LNCAP (cell line): ENCODE results near the gene TDP2.

ENCODE experiments used
- CTCF ChIP-seq: fragments of 450-650 bp; IDR thresholded peaks from 2 replicates; pipeline ENCODE4 v1.5.1; 2017; ENCODE audit warnings: mild to moderate bottlenecking

The TDP2 gene

GRCh38 chr6:24691550-24691949, 24.9 kb upstream of the TDP2 start:
- TF ChIP-seq CTCF = no peak

GRCh38 chr6:24690593-24690992, 23.9 kb upstream of the TDP2 start:
- no peak for TF ChIP-seq CTCF

GRCh38 chr6:24689964-24690363, 23.3 kb upstream of the TDP2 start:
- TF ChIP-seq CTCF = no peak

- no peak for TF ChIP-seq CTCF
Observed at GRCh38 chr6:24686946-24687345, 20.2 kb upstream of the TDP2 start.

- TF ChIP-seq CTCF = no peak
Observed at GRCh38 chr6:24686408-24686807, 19.7 kb upstream of the TDP2 start.

- TF ChIP-seq CTCF = no peak
Observed at GRCh38 chr6:24683297-24684296, 16.9 kb upstream of the TDP2 start.

- TF ChIP-seq CTCF = no peak
Observed at GRCh38 chr6:24680582-24680981, 13.9 kb upstream of the TDP2 start.
